Ectodermal cell (in vitro differentiated cells): ENCODE results near the gene BRD3.

ENCODE experiments used
- H3K27ac ChIP-seq: 2 replicates; pipeline ENCODE4 v1.7.0; 2013; ENCODE audit warnings: mild to moderate bottlenecking, low read depth, low read length; ENCODE audit not compliant: insufficient read depth, poor library complexity, severe bottlenecking
- H3K27me3 ChIP-seq: 2 replicates; pipeline ENCODE4 v1.7.0; 2013; ENCODE audit warnings: mild to moderate bottlenecking, low read length; ENCODE audit not compliant: insufficient read depth, control insufficient read depth, poor library complexity, severe bottlenecking
- H3K36me3 ChIP-seq: one replicate; pipeline ENCODE4 v1.7.0; 2013; ENCODE audit warnings: low read length; ENCODE audit not compliant: control insufficient read depth, insufficient read depth
- H3K4me1 ChIP-seq: one replicate; pipeline ENCODE4 v1.7.0; 2013; ENCODE audit warnings: low read length; ENCODE audit not compliant: control insufficient read depth, insufficient read depth
- H3K4me3 ChIP-seq: 2 replicates; pipeline ENCODE4 v1.7.0; 2013; ENCODE audit warnings: low read depth, low read length, control low read depth; ENCODE audit not compliant: insufficient read depth
- H3K9me3 ChIP-seq: 2 replicates; pipeline ENCODE4 v1.7.0; 2013; ENCODE audit warnings: mild to moderate bottlenecking, low read length, moderate library complexity; ENCODE audit not compliant: control insufficient read depth
- WGBS, 2 experiments: methylation state at CpG; one replicate each; pipeline ENCODE4 v1.1.7; 2013; ENCODE audit warnings: missing lambda C conversion rate in 2 of 2; 5-methylcytosine and 5-hydroxymethylcytosine counted together

BRD3 gene

GRCh38 chr9:133998915-133999595, 68.8 kb downstream of the BRD3 start:
- WGBS, 2 experiments = 86 to 92% methylated on average over 1 of the region's 1 CpG
- Histone ChIP-seq H3K27me3 (no peaks in the 10 kb centered on the region), H3K4me1 (peaks cover under 1% of the 10 kb centered on the region), H3K27ac (no peak overlapping the region), H3K4me3 (no peak overlapping the region), H3K9me3 (no peaks in the 10 kb centered on the region), H3K36me3 (no peaks in the 10 kb centered on the region)

DNA sequence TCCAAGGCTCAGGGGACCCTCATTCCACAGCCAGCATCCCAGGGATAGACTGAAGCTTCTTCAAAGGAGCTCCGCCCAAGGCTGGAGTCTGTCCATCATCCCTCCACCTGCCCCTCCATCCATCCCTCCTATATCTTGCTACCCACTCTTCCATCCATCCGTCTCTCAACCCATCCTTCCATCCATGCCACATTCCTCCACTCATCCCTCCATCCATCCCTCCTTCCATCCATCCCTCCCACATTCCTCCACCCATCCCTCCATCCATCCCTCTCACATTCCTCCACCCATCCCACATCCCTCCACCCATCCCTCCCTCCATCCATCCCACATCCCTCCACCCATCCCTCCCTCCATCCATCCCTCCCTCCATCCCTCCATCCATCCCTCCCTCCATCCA, 70.2 kb downstream of the BRD3 start:
- Histone ChIP-seq H3K36me3 (no peaks in the 10 kb centered on the region), H3K27ac (no peak overlapping the region), H3K4me1 (peaks cover 8% of the 10 kb centered on the region), H3K27me3 (no peaks in the 10 kb centered on the region), H3K9me3 (no peaks in the 10 kb centered on the region), H3K4me3 (no peak overlapping the region)
- WGBS, 2 experiments = 86 to 91% methylated on average over 2 of the region's 2 CpGs

DNA sequence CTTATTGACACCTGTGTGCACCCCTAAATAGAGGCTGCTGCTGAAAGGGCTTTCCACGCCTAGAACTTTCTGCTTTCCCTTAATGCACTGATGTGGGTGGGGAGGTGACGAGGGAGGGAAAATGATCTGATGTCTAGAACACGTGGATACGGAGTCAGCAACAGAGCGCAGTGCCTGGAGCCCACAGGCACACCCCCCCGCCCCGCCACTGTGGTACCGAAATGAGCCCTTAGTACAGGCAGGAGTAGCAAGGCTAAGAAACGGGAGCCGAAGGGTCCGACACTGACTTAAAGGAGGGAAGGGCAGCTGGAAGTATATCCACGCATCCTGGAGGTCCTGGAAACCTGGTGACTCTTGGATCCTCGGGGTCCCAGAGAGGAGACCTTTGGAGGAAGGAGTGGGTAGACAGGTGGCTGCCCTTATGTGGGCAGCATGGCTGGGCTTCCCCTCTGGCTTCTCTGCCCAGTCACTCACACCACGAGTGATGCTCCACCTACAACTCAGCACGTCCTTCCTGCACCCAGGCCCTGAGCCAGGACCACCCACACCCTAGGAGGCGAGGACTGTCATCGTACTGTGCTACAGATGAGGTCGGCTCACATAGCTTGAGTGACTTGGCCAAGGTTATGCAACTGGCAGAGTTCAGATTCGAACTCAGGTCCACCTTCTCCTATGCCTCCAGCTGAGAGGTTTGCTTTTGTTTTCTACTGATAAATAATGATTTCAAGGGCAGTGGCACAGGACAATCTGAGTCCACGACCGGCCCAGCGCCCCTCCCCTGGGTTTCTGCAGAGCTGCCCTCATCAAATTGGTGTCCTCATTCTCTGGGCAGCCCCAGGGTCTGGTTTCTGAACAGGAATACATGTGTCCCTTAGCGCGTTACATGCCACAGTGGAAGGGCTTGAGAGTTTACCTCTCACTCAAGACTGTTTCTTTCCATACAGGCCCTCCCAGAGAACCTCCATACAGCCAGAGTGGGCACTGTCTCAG, 71.0 kb downstream of the BRD3 start:
- no peaks in the 10 kb centered on the region for H3K36me3 ChIP-seq
- peaks cover 8% of the 10 kb centered on the region for H3K4me1 ChIP-seq
- 80% methylated on average over 24 of the region's 24 CpGs for WGBS, 2 experiments
- no peak overlapping the region for H3K27ac ChIP-seq
- H3K9me3 ChIP-seq = no peaks in the 10 kb centered on the region
- no peaks in the 10 kb centered on the region for H3K27me3 ChIP-seq
- H3K4me3 ChIP-seq = no peak overlapping the region

DNA sequence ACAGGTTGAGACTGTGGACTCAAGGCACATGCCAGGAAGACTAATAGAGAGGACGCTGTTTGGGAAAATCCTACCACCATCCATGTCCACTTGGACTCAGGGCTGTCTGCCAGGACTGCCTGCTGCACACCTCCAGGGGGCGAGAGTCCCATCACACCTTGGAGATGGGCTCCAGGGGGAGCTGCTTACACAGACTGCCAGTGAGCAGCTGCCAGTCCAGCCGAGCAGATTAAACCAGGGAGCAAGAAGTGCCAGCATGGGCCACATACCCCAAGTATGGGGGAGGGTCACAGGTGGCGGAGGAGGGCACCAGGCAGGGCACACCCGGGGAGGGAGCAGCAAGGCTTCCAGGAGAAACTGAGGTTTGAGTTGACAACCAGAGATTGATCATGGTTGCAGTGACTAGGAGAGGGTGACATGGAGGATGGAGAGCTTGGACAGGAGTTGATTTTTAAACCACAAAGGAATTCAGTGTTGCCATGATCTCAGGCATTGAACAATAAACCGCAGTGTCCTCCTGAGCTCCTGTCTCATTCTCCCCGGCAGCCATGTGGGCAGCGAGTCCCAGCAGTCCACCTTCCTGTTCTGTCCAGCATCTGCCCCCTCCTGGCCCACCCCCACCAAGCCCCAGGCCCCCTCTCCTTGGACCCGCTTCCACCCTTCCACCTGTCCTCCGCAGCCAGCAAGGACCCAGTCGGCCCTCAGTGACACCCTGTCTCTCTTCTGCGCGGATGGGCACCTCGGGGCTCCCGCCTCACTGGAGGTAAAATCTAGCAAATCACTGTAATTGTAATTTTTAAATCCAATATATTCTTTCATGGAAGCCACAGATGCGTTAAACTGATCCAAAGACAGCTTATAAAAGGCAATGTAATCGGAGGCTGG, 72.6 kb downstream of the BRD3 start:
- Histone ChIP-seq H3K9me3 (no peaks in the 10 kb centered on the region), H3K4me1 (peaks cover 14% of the 10 kb centered on the region), H3K27ac (no peak overlapping the region), H3K27me3 (no peaks in the 10 kb centered on the region), H3K36me3 (no peaks in the 10 kb centered on the region), H3K4me3 (no peak overlapping the region)
- WGBS, 2 experiments = 92 to 93% methylated on average over 17 of the region's 17 CpGs

GRCh38 chr9:133994353-133995011, 73.3 kb downstream of the BRD3 start:
- H3K36me3 ChIP-seq = no peaks in the 10 kb centered on the region
- H3K4me3 ChIP-seq = no peak overlapping the region
- no peaks in the 10 kb centered on the region for H3K9me3 ChIP-seq
- no peaks in the 10 kb centered on the region for H3K27me3 ChIP-seq
- no peak overlapping the region for H3K27ac ChIP-seq
- 11 to 13% methylated on average over 11 of the region's 11 CpGs for WGBS, 2 experiments
- peaks cover 17% of the 10 kb centered on the region for H3K4me1 ChIP-seq

- H3K27me3 ChIP-seq = no peaks in the 10 kb centered on the region
- WGBS, 2 experiments = 80 to 82% methylated on average over 16 of the region's 16 CpGs
- peaks cover 17% of the 10 kb centered on the region for H3K4me1 ChIP-seq
- no peaks in the 10 kb centered on the region for H3K36me3 ChIP-seq
- no peak overlapping the region for H3K27ac ChIP-seq
- H3K9me3 ChIP-seq = no peaks in the 10 kb centered on the region
- peak overlapping the region; percentile 80 for H3K4me3 ChIP-seq
Measured at GRCh38 chr9:133993635-133994253, 74.1 kb downstream of the BRD3 start.

- Histone ChIP-seq H3K27ac (no peak overlapping the region), H3K4me3 (peak overlapping the region; percentile 80), H3K4me1 (peaks cover 17% of the 10 kb centered on the region), H3K9me3 (no peaks in the 10 kb centered on the region), H3K36me3 (no peaks in the 10 kb centered on the region), H3K27me3 (no peaks in the 10 kb centered on the region)
- 1% methylated on average over 74 of the region's 74 CpGs for WGBS, 2 experiments
Measured at GRCh38 chr9:133992780-133993634, 74.8 kb downstream of the BRD3 start.

GRCh38 chr9:133991964-133992779, 75.7 kb downstream of the BRD3 start, which contains the start of gene VAV2:
TSS of gene VAV2 (minus strand) at chr9:133992324. CDS start at chr9:133992278, 46 bp downstream.
- no peaks in the 10 kb centered on the region for H3K27me3 ChIP-seq
- H3K4me3 ChIP-seq = peak within 1 kb of the TSS; percentile 80
- WGBS, 2 experiments = 0% methylated on average over 124 of the region's 124 CpGs
- peak within 1 kb of the TSS; percentile 38 for H3K27ac ChIP-seq
- H3K36me3 ChIP-seq = no peaks in the 10 kb centered on the region
- H3K4me1 ChIP-seq = peaks cover 17% of the 10 kb centered on the region
- no peaks in the 10 kb centered on the region for H3K9me3 ChIP-seq
